Liver (tissue), 3 donors: ENCODE results near the gene ANKLE1.
A peak's percentile ranks its signal among the peaks of the same experiment; 100 is the strongest.

Experiments used
- GABPA ChIP-seq, 2 donors: IDR thresholded peaks in 1 of 2; conservative IDR thresholded peaks in 1 of 2; 2 replicates each; pipeline ENCODE4 v1.6.1; 2016; ENCODE audit warnings: antibody characterized with exemption in 2 of 2, mild to moderate bottlenecking in 1 of 2, moderate library complexity in 1 of 2
- JUND ChIP-seq, 2 donors: IDR thresholded peaks; 2 replicates each; pipeline ENCODE4 v1.6.1; 2016; ENCODE audit warnings: antibody characterized with exemption in 2 of 2
- RXRA ChIP-seq, 2 donors: IDR thresholded peaks; 2 replicates each; pipeline ENCODE4 v1.6.1; 2017 to 2018; ENCODE audit warnings: antibody characterized with exemption in 2 of 2, mild to moderate bottlenecking in 1 of 2
- TAF1 ChIP-seq: conservative IDR thresholded peaks from 2 replicates; pipeline ENCODE4 v1.6.1; 2016; ENCODE audit warnings: antibody characterized with exemption, mild to moderate bottlenecking
- YY1 ChIP-seq: IDR thresholded peaks from 2 replicates; pipeline ENCODE4 v1.6.1; 2016; ENCODE audit warnings: antibody characterized with exemption, mild to moderate bottlenecking
- TF ChIP-seq, protein P1 (sequence below): fragments of 150-350 bp; IDR thresholded peaks from 2 replicates; pipeline ENCODE4 v1.5.1; 2017; ENCODE audit warnings: improper control_type of control experiment, low read depth, low read length; ENCODE audit not compliant: missing input control
- TF ChIP-seq, protein P2 (sequence below): IDR thresholded peaks from 2 replicates; pipeline ENCODE4 v1.6.1; 2016; ENCODE audit warnings: antibody characterized with exemption
- TF ChIP-seq, protein P3 (sequence below): IDR thresholded peaks from 2 replicates; pipeline ENCODE4 v1.6.1; 2016; ENCODE audit warnings: antibody characterized with exemption
- donor health status: healthy.
- donor health status: healthy.

DNA sequence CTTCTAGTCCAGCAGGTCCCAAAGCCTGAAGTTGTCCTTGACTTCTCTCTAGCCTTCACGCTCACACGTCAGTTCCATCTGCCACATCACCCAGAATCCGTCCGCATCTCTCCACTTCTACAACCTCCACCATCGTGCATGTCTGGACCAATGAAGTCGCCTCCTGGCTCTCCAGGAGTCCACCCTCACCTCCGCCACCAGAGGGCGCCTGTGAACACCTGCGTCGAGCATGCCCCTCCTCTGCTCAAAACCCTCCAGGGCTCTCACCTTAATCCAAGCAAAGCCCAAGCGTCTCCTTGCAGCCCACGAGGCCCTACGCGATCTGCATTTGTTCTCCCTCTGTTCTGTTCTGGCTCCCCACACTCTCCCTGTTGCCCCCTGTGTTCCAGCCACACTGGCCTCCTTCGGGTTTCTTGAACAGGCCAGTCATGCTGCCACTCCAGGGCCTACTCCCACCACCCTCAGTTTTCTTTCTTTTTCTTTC lies 20.8 kb upstream of the ANKLE1 start:
- no peak for TF ChIP-seq RXRA (IDR thresholded peaks at IDR 0.05)
- TF ChIP-seq, protein P1, sequence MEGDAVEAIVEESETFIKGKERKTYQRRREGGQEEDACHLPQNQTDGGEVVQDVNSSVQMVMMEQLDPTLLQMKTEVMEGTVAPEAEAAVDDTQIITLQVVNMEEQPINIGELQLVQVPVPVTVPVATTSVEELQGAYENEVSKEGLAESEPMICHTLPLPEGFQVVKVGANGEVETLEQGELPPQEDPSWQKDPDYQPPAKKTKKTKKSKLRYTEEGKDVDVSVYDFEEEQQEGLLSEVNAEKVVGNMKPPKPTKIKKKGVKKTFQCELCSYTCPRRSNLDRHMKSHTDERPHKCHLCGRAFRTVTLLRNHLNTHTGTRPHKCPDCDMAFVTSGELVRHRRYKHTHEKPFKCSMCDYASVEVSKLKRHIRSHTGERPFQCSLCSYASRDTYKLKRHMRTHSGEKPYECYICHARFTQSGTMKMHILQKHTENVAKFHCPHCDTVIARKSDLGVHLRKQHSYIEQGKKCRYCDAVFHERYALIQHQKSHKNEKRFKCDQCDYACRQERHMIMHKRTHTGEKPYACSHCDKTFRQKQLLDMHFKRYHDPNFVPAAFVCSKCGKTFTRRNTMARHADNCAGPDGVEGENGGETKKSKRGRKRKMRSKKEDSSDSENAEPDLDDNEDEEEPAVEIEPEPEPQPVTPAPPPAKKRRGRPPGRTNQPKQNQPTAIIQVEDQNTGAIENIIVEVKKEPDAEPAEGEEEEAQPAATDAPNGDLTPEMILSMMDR: peak; percentile 89
- no peak for TF ChIP-seq YY1
- no peak for TF ChIP-seq JUND (IDR thresholded peaks at IDR 0.05)
- TF ChIP-seq, protein P2, sequence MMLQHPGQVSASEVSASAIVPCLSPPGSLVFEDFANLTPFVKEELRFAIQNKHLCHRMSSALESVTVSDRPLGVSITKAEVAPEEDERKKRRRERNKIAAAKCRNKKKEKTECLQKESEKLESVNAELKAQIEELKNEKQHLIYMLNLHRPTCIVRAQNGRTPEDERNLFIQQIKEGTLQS: no peak
- TF ChIP-seq GABPA (IDR thresholded peaks at IDR 0.05 in 1 of 2, conservative IDR thresholded peaks at IDR 0.05 in 1 of 2): no peak
- TF ChIP-seq, protein P3, sequence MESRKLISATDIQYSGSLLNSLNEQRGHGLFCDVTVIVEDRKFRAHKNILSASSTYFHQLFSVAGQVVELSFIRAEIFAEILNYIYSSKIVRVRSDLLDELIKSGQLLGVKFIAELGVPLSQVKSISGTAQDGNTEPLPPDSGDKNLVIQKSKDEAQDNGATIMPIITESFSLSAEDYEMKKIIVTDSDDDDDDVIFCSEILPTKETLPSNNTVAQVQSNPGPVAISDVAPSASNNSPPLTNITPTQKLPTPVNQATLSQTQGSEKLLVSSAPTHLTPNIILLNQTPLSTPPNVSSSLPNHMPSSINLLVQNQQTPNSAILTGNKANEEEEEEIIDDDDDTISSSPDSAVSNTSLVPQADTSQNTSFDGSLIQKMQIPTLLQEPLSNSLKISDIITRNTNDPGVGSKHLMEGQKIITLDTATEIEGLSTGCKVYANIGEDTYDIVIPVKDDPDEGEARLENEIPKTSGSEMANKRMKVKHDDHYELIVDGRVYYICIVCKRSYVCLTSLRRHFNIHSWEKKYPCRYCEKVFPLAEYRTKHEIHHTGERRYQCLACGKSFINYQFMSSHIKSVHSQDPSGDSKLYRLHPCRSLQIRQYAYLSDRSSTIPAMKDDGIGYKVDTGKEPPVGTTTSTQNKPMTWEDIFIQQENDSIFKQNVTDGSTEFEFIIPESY: no peak
- TF ChIP-seq TAF1: no peak
